ENCODE data around the gene ARL14.

- TF ChIP-seq SUZ12 (IDR thresholded peaks at IDR 0.05; ENCODE audit: extremely low read depth, insufficient read depth, insufficient read length) (no peak), YY1 (IDR thresholded peaks at IDR 0.05; ENCODE audit: insufficient read depth, insufficient read length) (no peak)
Observed at GRCh38 chr3:160719710-160720109, 42.8 kb downstream of the ARL14 start.

All from NT2/D1 (cell line).